Esophagus muscularis mucosa (tissue), 4 donors: Measurements from ENCODE around the gene KRT36.

Source experiments
- CTCF ChIP-seq, 3 experiments: fragments of 200-600 bp in 2 of 3; fragments of 450-650 bp in 1 of 3; sonication (generic) in 2 of 3; IDR thresholded peaks; one replicate each; pipeline ENCODE4 v1.5.1; 2017 to 2019; ENCODE audit warnings: antibody characterized with exemption in 3 of 3, mild to moderate bottlenecking in 2 of 3, moderate library complexity in 1 of 3
- EP300 ChIP-seq: sonication (generic); formaldehyde crosslinking; IDR thresholded peaks from one replicate; pipeline ENCODE4 v1.6.1; 2017; ENCODE audit warnings: antibody characterized with exemption
- POLR2A ChIP-seq: fragments of 450-650 bp; IDR thresholded peaks from one replicate; pipeline ENCODE4 v1.6.1; 2017; ENCODE audit warnings: antibody characterized with exemption, moderate library complexity, mild to moderate bottlenecking, low read depth
- POLR2AphosphoS5 ChIP-seq, 2 donors: sonication (generic); formaldehyde crosslinking; IDR thresholded peaks; one replicate each; pipeline ENCODE4 v1.6.1; 2017; ENCODE audit warnings: antibody characterized with exemption in 2 of 2

GRCh38 chr17:41455236-41455635, 34.5 kb downstream of the KRT36 start:
- TF ChIP-seq CTCF (IDR thresholded peaks at IDR 0.05) = no peak
- TF ChIP-seq POLR2AphosphoS5 (IDR thresholded peaks at IDR 0.05) = no peak
- TF ChIP-seq EP300 = no peak
- no peak for TF ChIP-seq POLR2A
